Fibroblast of skin of right quadriceps (primary cell): Measurements from ENCODE around the gene MIOX.

ENCODE experiments used
- DNase-seq: peaks from one replicate; pipeline ENCODE4 v3.0.0-alpha.2; 2013

Gene MIOX

DNA sequence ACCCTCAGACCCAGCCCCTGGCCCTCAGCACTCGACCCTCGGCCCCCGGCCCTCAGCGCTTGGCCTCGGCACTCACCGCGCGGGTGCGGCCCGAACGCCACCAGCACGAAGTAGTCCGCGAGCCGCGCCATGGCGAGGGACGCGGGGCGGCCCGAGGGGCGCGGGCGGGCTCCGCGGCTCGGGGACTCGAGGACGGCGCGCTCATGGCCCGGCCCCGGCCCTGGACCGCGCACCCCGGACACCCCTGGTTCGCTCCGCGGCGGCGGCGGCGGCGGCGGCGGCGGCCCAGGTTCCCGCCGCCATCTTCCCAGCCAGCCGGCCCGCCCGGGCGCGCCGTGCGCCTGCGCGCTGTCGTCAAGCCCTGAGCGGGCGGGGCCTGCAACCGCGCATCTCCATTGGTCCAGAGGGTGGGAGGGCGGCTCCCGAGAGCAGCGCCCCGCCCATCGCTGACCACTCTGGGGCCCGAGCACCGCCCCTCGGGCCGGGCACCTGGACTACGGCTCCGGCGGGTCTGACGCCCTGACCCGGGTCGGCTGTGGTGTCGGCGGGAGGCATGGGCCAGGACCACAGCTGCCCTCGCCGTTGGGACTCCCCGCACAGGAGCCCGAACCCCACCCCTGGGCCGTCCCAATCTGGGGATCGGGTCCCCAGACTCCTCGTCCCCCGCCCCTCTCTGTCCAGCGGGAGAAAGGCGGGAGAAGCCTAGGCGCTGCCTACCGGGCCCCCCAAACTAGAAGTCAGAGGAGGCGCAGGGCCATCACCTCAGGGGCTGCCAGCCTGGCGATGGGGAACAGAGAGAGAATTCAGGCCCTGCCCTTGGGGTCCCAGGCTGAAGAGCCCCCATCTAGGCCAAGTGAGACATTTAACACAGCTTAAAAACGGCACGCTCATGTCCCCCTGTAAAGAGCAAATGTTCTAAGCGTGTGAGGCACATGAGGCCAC lies 11.7 kb upstream of the MIOX start, which contains the start of gene SBF1:
Gene SBF1 (minus strand): TSS at position 326 of the 942 bp plus-strand sequence. CDS start 195 bp downstream, at position 131.
- peak; percentile 83 for DNase-seq

DNA sequence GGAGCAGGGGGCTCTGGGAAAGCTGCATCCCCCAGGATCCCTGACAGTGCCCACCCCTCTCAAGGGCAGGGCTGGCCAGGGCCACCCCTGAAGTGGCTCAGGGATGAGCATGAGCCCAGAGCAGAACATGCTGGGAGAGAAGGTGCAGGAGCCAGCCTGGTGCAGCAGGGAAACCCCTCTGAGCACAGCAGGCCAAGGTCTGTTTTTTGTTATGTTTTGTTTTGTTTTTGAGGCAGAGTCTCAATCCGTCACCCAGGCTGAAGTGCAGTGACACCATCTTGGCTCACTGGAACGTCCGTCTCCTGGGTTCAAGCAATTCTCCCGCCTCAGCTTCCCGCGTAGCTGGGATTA lies 11.0 kb upstream of the MIOX start:
- no peak for DNase-seq

DNA sequence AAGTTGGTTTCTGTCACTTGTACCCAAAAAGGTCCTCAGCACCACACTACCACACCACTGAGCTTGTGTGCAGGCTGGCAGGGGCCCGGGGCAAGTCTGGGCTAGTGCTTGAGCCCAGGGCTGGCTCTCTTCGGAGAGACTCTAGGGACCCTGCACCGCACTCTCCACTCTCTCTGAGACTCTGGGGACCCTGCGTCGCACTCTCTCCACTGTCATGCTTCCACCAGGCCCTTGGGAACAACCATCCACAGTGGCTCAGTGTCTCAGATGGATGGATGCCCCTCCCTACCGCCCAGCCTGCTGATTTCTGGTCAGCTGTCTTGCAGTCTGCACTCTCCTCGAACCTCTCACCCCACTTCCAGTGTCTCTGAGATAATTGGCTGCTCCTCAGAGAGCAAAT lies 9.8 kb upstream of the MIOX start:
- no peak for DNase-seq

DNA sequence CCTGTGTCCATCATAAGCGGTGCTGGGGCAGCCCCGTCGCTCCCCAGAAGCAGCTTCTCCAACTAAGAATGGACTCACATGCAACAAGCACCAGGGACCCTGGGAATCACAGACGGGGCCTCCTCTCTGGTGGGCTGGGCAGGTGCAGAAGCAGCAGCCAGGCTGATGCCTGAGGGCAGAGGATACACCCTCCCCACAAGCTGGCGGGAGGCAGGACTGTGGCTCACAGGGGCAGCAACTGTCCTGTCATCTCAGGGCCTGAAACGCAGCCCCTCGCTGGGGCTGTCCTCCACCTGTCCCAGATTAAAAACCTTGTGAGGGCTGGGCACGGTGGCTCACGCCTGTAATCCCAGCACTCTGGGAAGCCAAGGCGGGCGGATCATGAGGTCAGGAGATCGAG lies 8.7 kb upstream of the MIOX start:
- no peak for DNase-seq

DNA sequence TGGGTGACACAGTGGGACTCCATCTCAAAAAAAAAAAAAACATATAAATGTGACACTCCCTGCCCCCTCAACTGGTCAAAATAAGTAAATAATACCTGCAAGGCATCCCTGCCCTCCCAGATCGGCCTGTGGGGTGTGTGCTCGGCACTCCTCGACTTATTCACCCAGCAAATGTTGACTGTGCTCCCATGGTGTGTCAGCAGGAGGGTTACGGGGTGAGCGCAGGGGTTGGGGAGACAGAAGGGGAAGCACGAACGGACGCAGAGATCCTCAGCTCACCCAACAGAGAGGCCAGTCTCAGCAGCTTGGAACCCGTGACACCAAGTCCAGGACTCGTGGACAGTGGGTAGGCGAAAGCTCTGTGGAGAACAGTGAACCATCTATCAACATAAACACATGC lies 6.9 kb upstream of the MIOX start:
- DNase-seq = no peak

DNA sequence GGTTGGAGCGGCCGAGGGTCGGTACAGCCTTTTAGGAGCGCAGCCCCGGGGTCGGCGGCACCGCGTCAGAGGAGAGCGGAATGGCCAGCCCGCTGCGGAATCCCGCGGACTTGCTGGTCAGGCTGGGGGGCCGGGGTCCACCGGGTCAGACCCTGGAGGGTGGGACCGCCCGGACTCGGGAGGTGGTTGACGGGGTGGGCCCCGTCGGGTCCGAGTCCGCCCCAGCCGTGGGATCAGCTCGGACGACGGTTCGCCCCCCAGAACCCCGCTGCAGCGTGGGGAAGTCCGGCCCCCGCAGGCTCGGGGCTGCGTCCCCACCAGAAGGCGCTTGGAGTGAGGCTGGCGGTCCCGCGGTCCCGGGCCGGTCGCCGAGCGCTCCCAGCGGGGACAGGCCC lies 5.6 kb upstream of the MIOX start:
- no peak for DNase-seq

DNA sequence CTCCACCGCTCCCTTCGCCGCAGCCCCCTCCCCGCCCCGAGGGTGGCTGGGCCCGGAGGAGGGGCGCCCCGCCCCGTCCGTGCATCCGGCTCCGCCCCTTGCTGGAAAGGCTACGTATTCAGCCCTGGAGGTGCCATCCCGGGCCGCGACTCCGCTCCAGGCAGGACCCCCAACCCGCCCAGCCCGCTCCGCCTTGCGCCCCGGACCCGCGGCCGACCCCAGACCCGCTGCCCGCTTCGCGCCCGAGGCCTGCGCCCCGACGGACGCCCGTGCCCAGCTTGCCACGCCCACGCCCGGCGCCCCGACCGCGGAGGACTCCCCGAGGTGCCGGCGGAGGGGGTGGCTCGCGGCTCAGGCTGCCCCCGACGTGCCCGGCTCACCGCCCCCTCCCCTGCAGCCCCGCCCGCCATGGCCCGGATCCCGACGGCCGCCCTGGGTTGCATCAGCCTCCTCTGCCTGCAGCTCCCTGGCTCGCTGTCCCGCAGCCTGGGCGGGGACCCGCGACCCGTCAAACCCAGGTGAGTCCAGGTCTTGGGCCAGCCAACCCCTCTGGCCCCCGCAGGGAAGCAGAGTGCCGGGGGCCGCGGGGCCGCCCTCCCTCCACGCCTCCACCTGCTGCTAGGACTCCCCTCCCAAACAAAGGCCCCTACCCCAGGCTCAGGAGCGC lies 5.1 kb upstream of the MIOX start, which contains the start of gene ADM2:
Gene ADM2 (plus strand): TSS at position 104 of the 667 bp plus-strand sequence. CDS start 305 bp downstream, at position 409.
- DNase-seq = peak; percentile 39

DNA sequence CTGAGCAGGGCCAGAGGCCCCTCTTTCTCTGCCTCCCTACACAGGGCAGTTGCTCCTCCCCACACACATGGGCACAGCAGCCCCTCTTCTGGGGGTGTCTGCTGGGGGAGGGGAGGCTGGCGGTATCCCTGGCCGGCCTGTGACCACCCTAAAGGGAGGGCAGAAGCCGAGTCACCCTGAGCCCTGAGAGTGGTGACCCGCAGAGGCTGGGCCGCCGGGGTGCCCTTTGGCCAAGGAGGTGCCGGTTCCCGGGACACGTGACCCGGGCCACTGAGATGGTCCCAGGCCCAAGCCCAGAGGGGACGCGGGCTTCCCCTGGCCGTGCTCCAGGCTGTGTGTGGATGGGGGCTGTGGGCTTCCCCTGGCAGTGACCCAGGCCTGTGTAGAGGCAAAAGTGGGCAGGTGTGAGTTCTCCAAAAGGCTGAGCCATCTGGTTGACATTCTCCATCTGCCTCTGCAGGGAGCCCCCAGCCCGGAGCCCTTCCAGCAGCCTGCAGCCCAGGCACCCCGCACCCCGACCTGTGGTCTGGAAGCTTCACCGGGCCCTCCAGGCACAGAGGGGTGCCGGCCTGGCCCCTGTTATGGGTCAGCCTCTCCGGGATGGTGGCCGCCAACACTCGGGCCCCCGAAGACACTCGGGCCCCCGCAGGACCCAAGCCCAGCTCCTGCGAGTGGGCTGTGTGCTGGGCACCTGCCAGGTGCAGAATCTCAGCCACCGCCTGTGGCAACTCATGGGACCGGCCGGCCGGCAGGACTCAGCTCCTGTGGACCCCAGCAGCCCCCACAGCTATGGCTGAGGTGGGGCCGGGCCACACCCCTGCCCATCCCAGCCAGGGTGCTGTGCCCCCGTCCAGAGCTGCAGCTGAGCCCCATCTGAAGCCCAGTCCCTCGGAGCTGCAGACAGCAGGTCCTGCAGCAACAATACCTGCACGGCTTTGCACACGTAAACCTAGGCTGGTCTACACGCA lies 4.3 kb upstream of the MIOX start:
- DNase-seq = no peak

DNA sequence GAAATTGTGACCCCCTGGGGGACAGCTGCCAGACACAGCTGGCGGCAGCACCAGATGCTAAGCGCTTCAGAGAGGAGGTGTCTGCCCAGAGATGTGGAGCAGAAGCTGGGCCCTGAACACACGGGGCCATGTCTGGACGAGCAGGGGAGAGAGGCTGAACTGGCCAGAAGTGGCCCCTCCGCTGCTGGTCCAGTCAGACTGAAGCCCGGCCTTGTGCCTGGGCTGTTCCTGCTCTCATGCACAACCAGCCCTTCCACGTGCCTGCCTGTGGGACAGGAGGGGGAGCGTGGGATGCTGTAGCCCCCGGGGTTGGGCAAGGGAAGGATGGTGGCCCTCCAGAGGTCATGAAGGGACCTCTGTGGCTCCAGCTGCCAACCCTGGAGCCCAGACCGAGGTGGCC lies 3.6 kb upstream of the MIOX start:
- no peak for DNase-seq

DNA sequence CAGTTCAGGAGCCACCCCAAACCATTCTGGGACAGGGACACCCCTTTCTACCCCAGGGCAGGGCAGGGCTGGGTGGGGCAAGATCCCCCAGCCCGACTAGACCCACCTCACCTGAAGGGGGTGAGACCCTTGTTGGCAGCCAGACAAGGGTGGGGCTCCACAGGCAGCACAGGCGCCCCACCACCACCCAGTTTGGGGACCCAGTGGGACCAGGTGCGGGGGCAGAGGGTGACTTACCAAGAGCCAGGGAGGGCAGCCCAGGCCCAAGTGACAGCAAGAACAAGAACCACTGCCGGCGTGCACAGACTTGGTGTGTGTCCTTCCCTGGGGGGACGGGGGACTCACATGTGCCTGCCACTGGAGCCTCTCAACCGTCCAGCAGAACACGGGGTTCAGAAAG lies 3.1 kb upstream of the MIOX start:
- DNase-seq = no peak

DNA sequence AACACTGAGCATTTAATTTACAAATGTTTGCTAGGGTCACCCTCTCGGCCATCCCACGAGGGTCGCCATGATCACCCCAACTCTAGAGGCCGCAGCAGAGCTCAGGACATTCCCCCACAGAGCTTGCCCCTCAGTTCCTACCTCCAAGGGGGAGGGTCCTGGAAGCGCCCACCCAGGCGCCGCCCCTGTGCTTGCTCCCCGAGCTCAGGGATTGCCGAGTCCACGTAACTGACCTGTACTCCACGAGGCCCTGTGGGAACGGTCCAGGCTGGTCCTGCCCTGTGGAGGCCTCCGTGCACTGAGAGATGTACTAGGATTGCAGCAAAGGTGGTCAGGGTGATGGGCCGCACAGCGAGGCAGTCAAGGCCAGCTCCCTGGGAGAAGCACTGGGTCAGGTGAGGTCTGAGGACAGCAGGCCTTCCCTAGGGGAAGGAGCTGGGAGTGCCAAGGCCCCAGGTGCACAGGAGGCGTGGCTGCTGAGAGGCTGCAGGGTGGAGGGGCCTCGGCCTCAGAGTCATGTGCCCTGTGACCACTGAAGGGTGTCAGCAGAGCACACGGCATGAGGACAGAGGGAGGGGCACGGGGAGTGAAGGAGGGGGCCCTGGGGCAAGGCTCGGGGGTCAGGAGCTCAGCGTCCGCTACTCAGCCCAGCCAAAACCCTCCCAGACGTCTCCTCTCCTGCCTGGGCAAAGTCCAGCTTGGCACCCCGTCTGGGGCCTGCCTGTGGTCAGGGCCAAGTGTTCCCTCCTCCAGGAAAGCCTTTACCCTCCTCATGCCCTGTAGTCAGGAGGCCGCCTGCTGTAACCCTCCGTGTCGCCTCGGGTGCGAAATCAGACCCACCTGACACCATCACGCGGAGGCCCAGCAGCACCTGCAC lies 2.4 kb upstream of the MIOX start:
- DNase-seq = no peak

DNA sequence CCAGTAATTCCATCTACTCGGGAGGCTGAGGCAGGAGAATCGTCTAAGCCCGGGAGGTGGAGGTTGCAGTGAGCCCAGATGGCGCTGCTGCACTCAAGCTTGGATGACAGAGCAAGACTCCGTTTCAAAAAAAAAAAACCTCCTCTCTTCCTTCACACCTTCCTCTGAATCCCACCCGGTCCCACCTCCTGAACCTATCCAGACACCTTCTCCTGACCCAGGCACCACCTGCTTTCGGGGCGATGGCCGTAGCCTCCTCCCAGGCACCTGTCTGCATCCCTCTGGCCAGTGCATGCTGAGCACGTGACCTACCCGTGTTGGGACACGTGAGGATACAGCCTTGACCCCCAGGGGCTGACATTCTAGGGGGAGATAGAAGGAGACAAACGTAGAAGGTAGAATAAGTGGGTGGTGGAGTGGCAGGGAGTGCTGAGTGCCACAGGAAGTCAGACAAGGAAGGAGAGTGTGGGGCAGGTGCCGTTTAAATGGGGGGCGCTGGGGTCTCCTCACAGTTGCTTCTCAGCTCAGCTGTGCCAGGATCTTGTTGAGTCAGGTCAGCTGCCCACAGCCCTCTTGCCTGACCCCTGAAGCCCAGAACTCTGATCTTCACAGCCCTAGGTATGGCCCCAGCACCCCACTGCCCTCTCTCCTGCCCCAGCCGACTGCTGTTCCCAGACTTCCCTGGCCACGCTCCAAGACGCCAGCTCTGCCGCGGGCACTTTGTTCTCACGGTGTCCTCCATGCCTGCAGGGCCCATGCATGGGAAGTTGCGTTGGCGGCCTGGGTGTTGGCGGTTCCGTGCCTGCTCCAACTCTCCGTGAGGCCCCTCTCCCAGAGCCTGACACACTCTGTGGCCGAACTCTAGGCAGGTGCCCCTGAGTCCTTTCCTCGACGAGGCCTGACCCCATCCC lies 1.2 kb upstream of the MIOX start:
- no peak for DNase-seq

DNA sequence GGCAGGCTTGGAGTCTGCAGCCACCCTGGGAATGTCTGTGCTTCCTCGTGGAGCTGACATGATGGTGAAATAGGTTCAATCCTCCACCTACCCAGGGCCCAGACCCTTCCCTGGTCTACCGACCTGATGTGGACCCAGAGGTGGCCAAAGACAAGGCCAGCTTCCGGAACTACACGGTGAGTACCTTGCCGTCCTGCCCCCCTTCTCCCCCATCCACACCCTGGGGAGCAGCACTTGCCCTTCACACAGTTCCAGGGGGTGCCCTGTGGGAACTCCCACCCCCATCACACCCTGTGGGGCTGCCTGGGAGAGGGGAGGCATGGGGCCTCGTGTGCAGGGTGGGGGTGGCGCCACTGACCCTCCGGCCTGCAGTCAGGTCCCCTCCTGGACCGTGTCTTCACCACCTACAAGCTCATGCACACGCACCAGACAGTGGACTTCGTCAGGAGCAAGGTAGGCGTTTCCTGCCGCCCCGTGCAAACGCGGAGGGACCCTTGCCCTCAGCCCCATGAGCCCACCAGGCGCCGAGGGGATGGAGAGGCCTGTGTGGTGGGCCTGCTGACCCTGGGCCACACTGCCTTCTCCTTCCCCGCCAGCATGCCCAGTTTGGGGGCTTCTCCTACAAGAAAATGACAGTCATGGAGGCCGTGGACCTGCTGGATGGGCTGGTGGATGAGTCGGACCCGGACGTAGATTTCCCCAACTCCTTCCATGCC lies 789 bp downstream of the MIOX start:
- no peak for DNase-seq

DNA sequence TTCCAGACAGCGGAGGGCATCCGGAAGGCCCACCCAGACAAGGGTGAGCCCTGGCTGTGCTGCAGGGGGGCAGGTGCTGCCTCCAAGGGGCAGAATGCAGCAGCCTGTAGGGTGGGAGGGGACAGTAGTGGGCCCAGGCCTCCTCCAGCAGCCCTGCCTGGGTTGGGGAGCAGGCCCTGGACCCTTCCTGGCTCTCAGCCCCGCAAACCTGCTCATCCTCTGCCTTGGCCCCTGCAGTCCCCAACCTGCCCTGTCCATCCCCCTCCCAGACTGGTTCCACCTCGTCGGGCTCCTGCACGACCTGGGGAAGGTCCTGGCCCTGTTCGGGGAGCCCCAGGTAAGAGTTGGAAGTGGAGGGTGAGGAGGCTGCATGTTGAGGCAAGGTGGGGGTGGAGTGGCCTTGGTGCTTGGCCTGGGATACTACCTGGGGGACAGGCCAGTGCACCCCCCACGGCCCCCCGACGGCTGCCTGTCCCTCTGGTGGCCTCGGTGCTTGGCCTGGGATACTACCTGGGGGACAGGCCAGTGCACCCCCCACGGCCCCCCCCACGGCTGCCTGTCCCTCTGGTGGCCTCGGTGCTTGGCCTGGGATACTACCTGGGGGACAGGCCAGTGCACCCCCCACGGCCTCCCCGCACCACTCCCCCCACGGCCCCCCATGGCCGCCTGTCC lies 1.5 kb downstream of the MIOX start:
- no peak for DNase-seq

DNA sequence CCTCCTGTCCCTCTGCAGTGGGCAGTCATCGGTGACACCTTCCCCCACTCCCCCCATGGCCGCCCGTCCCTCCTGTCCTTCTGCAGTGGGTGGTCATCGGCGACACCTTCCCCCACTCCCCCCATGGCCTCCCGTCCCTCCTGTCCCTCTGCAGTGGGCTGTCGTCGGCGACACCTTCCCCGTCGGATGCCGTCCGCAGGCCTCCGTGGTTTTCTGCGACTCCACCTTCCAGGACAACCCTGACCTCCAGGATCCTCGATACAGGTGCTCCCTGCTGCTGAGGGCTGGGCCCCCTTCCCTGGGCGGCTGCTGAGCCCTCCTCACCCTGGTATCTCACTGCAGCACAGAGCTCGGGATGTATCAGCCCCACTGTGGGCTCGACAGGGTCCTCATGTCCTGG lies 2.2 kb downstream of the MIOX start:
- DNase-seq = no peak

DNA sequence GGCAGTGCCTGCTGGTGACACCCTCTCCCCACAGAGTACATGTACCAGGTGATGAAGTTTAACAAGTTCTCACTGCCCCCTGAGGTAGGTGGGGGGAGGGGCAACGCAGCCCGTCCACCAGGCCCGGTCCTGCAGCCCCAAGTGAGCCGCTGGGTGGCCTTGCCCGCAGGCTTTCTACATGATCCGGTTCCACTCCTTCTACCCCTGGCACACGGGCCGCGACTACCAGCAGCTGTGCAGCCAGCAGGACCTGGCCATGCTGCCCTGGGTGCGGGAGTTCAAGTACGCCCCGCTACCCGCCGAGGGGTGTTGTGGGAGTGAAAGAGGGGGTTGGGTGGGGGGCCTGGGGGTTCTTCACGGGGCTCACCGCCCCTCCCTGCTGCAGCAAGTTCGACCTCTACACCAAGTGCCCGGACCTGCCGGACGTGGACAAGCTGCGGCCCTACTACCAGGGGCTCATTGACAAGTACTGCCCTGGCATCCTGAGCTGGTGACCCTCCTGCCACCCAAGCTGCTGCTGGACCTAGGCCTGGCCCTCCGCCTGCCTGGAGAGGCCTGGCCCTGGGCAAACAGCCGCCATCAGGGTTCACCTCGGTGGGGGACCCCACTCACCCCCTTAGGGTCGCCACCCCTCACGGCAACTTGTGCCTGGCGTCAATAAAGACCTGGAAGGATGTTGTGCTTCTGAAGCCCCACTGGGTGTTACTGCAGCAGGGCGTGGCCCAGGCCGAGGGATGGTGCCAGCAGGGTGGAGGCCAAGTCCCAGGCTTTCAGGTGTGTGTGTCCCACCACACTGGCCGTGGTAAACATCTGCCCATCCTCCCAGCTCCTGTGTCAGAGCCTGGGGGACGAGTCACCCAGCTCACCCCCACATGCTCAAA lies 2.9 kb downstream of the MIOX start:
- DNase-seq = no peak

DNA sequence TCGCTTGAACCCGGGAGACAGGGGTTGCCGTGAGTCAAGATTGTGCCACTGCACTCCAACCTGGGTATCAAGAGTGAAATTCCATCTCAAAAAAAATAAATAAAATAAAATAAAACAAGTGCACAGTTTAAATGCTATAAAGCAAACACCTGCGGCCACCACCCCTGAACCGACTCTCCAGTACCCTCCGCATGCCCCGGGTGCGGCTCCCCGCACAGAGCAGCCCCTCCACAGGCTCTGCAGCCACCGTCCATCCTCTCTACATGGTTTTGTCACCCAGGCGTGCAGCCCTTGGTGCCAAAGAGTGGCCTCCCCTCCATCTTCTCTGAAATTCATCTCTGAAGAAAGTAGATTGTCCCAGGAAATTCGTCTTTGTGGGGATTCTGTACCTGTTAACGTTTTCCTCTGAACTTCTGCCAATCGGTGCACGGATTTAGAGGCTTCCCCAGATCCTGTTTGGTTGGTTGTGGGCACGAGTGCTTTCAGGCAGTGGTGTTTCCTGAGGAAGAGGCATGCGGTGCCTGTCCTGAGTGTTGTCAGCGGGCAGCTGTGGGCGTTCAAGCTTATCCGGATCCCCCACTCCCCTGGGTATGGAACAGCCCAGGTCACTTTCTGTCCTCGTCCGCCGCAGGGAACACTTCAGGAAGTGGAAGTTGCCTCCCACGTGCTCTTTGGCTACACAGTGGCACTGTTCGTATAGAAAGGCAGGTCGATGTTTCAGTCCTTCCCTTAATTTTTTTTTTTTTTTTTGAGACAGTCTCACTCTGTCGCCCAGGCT lies 4.1 kb downstream of the MIOX start:
- no peak for DNase-seq

DNA sequence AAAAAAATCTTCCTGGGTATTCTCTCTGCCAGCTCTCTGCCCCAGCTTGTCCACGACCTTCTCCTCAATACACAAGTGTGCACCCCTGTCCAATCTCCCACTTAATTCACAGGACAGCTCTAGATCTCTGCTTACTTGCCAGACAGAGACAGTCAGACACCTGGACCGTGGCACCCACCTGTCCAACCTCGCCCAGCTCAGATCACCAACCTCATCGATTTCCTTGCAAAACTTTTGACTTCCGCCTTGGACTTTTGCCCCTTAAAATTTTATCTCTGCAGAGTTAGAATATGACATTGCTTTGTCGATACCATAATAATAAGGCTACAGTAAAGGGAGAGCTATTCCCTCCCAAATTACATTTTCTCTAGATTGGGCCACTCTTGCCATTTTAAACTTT lies 10.4 kb downstream of the MIOX start:
- DNase-seq = no peak
